HuH-7.5 (cell line): ENCODE data around the gene VSIG8.

Source experiments
- DNase-seq: peaks from one replicate; pipeline ENCODE4 v3.0.0; 2011; ENCODE audit warnings: low spot score

The VSIG8 gene

DNA sequence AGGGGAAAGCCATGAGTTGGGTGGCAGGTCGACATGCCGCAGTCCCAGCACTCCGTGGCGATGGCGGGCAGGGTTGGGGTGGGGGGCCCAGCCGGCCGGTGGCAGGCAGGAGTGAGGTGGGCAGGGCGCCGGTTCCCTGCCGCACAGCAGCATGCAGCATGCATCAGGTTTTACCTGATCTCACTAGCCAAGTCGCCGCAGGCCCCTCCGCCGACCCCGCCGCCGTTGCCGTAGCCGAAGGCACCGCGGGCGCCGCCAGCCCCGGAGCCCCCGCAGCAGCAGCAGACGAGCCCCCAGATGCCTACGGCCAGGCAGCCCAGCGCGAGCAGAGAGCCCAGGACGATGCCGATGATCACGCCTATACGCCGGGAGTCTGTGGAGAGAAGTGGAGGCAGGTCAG, 6.7 kb downstream of the VSIG8 start:
- no peak for DNase-seq

DNA sequence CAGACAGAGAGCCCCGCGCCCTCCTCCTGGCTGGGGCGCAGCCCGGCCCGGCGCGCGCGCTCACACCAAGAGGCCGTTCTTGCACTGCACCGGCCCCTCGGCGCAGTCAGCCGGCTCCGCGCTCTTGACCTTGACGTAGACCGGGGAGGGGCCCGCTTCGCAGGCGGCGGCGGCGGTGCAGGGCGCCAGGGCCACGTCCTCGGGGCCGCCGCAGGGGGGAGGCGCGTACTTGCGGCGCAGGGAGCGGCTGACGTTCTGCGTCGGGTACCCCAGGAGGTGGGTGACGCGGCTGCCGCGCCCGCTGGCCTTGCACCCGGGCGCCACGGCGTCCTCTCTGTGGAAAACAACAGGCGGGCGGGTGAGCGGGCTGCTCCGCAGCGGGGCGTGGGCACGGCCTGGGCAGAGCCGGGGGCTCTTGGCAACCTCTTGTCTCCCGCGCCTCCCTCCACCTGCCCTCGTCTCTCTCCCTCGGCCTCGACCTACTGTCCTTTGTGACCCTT, 7.7 kb downstream of the VSIG8 start:
- DNase-seq = peak; percentile 33

DNA sequence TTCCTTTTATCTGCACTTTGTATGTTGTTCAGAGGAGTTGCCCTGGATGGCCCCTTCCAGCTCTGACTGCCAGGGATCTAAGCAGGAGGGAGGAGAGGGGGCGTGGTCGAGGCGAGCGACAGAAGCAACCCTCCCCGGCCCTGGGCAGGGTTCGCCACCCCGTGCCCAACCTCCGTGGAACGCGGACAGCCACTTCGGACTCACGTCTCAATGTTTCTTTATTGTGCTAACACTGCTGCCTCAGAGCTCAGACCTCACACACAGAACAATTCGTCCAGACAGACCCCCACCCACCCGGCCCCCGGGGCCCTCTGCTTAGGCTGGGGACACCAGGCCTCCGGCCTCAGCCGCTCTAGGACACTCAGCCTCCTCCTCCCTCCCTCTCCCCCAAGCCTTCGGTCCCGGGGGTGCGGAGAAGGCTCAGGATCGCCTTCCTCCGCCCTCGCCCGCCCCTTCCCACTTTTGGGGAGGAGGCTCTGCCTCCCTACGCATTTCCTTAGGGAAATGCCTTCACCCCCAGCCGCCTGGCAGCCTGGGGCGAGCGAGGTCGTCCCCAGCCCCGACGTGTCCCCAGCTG, 8.3 kb downstream of the VSIG8 start:
- DNase-seq = no peak

DNA sequence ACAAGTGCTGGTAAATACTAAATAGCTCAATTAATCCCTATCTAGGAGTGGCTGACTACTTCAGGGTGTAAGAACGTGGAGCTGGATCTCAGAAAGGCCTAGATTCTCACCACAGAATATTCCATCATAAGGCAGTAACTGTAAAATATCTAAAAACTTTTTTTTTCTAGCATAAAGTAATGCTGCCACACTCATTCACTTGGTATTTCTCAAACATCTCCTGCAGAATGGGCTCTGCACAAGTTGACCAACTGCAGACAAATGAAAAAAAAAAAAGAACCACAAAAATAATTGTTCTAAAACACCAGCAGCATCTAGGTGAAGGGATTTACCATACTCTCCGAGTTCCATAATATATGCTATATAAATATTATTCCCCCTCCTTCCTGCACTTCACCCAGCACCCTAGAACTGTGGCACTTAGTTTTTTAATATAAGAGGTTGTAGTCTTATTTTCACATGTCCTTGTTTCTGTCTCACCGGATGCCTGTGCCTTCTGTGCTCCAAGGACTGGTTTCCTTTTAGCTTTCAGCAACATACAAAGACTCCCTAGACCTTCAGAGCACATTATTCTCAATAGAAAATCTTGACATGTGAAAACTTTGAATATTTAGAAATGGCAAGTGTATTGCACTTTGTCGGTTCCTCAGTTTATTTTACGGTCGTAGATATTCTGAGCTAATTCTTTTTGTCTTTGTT, 8.9 kb downstream of the VSIG8 start:
- no peak for DNase-seq

DNA sequence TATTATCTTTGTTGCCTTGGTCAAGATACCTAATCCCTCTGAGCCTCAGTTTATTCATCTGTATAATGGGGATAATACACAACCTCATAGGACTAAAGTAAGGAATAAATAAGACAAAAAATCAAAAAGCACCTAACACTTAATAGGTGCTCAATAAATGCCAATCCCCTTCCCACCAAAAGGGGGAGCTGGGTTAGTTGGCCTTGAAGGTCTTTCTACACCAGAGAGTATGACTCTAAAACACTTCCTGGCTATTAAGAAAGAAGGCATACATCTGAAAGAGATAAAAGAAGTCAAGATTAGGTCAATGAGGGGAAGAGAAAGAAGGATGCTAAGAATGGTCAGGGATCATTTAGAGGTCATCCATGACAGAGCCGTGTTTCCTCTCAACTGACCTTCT, 11.1 kb downstream of the VSIG8 start:
- DNase-seq = no peak

DNA sequence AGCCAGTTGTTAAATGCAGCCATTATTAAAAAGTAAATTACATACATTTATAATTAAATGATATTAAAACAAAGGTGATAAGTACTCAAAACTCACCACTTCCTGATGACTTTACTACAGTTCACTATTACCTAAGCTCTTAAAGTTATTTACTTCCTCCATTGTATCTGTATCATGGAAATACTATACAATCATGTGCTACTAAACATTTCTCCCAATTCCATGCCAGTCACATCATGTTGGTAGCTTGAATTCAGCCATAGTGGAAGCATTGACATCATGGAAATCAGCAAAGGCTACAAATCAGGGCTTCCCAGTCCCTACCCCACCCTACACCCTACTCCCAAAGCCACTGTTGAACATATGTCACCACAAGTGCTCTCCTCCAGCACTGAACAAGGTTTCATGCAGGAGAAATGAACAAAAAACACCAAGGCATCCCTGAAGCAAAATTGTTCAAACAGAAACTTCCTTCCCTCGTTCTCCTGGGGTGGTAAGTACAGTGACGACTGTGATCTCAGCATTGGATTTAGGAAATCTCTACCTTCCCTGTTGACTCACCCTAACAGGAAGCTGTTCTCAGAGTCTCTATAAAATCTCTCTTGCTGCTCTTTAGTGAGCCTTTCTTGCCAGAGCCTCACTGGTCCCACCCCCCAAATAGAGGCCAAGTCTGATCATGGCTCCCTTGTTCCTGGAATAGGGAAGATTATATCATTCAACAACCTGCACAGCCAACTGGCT, 12.7 kb downstream of the VSIG8 start:
- DNase-seq = no peak

DNA sequence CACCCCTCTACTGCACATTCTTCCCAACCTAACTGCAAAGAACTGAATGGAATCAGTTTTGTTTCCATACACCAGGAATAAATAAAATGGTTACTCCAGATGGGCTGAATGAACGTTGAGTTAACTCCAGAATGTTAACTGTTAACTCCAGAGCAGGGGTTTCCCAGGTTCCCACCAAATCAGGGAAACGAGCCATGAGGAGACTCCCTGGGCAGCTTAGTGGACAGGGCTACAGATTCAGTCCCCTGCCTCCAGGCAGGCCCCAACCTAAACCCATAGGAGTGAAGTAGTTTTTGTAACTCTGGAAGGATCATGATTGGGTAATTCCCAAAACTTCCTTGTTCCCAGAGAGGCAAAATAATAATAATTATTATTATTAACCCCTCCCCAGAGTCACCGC, 14.1 kb downstream of the VSIG8 start:
- DNase-seq = no peak

DNA sequence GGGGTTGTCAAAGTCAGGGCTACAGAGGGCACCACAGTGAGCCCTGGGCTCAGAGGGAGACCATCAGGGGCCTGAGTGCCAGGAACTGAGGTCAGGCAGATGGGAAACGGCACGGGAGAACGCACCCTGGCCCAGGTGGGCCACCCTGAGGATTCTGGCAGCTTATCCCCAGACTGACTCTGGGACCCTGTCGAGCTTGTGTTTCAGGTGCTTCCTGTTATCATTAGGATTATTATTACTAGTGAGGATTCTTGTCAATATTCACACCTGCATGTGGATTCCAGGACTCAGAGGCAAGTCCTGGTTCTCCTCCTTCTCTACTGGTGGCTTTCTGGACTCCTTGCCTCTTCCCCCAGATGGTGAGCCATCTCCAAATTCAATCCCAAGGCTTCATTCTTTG, 15.2 kb downstream of the VSIG8 start:
- DNase-seq = no peak

DNA sequence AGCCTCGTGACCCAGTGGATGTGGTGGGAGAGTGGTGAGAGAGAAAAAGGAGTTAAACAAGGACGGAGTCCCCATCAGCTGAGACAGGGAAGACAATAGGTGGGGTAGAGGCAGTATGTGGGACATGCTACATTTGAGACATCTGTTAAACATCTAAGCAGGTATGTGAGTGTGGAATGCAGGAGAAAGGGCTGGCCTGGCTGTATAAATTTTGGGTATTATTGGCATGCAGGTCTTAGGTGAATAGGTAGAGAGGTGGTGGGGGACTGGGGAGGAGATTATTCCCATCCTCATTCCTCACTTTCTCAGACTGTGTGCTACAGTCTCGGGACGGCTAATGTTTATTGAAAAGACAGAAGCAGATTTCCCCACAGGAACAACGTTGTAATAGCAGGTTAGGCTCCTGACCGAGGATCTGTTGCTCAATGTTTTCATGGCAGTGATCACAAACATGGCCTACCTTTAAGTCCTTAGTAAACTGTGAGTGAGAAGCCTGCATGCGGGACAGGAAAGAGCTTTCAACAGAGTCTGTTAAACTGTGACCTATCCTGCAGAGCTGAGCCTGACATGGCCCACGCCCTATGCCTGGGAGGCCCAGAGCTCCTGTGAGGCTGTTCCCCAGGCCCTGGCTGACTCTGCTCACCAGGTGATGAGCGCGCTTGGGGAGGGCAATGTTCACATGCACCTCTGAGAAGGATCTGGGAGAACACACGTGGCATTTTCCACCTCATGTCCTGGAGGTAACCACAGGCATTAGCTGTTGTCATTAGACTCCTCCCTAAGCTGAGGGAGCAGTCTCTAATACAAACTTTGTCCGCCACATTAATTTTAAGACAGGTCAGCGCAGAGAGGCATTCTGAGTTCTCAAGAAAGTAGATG, 16.5 kb downstream of the VSIG8 start:
- DNase-seq = no peak

DNA sequence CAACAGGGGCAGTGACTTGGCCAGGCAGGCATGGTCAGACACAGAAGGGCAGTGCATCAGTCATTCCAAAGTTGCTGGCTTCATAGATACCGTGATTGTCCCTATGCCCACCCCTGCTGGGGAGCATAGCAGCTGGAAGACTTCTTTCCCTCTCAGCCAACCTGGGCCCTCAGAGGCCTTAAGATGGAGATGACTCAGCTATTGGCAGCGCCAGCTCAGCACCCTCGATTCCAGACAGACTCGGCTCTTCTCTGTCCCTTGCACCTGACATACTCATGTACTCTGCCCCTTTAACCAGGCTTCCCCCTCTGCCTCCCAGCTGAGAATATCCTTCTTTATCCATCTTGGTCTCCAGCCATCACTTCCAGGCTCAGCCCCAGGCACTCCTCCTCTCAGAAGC, 19.0 kb downstream of the VSIG8 start:
- no peak for DNase-seq

DNA sequence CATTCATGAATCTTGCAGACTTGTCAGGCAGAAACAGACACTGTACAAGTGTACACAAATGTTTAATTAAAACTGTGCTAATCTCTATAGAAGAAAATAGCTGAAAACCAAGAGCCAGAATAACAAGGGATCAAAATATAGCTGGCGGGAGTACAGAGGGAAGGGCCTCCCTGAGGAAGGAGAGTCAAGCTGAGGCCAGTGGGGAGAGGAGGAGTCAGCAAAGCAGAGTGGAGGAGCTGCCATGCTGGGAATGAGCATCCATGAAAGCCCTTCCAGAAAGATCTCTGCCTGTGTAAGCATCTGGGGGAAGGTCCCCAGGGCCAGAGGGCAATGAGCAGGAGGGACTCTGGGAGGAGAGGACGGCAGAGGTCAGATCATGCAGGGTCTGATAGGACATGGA, 20.7 kb downstream of the VSIG8 start:
- no peak for DNase-seq

DNA sequence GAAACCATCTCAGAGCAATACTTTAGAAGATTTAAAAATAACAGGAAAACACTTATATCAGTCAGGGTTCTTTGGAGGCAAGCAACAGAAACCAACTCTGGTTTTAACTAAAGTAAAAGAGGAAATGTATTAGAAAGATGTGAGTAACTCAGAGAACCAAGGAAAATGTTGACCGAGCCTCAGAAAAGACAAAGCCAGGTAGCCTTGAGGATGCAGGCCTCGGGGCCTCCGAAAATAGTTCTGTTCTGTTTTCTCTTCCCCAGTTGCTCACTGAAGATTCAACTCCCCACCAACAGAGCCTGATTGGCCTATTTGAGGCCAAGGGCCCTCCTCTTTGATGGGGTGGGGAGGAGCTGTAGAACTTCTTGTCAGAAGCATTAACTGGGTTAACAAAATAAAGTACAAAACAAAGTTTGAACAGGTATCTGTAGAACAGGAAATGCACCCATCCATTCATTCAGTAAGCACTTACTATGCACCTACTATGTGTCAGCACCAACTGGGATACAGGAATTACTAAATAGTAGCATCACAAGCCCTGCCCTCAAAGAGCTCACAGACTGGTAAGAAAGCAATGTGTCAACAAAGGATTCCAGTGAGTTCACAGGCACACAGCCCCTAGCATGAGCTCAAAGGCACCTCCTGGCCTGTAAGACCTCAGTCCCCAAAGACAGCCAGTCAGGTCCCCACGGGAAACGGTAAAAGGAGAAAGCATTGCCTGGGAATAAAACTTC, 23.2 kb downstream of the VSIG8 start:
- DNase-seq = no peak

DNA sequence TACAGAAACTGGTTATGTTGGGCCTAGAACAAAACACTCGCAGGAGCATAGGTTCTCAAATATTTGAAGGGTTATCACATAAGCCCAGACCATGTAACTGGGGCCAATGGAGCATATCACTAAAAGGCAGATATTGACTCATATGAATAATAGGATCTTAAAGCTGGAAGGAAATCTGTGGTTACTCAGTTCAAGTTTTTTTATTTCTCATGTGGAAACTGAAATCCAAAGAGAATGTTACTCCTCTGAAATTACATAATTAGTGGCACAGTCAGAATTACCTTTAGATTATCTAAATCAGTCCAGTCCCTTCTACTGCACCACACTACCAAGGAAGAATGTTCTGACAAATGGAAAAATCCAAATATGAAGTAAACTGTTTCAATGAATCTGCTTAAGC, 23.7 kb downstream of the VSIG8 start:
- DNase-seq = no peak

DNA sequence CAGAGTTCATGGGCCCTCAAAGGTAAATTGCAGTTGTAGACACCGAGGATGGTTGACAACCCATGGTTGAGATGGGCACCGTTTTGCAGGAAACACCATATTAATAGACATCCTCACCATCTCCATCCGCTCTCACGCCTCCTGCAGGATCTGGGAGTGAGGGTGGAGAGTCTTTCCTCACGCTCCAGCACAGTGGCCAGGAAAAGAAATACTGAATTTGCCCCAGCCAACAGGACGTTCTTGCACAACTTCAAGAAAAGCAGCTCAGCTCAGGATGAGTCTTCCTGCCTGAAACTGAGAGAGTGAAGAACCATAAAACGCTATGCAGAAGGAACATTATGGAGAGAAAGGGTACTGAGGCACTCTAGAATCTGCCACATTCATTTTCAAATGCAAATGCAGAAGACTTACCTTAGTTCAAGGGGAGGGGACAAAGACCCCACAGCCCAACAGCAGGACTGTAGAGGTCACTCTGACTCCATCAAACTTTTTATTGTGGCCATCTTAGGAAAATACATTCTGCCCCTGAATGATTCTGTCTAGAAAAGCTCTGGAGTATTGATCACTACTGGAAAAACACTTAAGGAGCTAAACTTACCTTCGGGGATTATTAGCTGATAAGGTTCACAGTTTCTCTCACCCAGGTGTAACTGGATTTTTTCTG, 26.5 kb downstream of the VSIG8 start:
- DNase-seq = no peak

DNA sequence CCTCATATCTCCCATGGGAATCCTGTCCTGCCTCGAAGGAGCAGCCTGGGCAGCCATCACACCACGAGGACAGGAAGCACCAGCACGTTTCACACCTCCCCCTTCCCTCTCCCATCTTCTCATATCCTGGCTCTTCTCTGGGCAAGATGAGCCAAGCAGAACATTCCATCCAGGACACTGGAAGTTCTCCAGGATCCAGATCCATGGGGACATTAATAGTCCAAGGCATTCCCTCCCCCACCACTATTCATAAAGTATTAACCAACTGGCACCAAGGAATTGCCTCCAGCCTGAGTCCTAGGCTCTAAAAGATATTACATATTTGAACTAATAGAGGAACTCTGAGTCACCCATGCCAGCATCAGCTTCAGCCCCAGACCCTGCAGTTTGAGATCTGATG, 27.1 kb downstream of the VSIG8 start:
- DNase-seq = no peak

DNA sequence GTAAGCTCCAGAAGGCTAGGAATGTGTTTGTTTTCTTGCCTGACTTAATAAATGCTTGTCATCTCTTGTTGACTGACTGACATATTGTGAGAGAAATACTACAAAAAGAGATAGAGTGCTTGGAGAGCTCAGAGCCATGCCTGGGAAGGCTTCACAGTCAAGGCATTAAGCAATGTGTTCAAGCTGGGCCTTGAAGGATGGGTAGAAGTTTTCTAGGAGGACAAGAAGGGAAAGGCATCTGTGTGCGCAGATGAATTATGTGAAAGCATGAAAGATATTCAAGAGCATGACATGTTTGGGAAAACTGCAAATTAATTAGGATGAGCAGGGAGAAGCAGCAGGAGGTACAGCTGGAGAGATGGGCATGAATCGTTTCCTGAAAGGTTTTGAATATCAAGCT, 30.1 kb downstream of the VSIG8 start:
- DNase-seq = no peak

DNA sequence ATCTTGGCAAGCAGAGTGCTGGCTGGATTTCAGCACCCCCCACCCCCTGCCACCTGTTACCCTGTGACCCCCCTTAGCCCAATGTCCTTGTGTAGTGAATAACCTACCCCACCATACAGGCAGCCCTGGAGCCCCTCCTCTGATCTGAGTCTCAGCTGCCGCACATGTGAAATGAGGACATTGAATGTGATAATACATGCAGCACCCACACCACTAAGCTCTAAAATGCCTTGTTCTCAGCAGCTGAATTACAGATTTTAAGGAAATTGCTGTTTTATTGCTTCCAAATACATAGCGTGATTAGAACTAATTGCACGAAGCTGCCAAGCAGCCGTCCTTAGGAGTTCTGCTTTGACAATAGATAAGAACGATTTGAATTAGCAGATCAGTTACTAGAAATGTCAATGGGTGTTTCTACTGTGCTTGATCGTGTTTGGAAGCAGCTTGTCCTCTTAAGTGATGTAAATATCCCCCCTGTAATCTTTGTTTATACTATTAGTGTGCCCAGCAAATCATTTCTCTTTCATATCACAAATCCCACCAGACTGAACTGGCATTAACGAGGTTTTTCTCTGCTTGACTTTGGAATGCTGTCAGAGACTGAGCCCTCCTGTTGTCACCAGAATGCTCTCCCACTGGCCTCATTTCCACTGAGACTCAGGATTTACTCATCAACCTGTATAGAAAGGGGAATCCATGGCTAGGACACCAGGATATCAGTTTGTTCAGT, 30.9 kb downstream of the VSIG8 start:
- no peak for DNase-seq

DNA sequence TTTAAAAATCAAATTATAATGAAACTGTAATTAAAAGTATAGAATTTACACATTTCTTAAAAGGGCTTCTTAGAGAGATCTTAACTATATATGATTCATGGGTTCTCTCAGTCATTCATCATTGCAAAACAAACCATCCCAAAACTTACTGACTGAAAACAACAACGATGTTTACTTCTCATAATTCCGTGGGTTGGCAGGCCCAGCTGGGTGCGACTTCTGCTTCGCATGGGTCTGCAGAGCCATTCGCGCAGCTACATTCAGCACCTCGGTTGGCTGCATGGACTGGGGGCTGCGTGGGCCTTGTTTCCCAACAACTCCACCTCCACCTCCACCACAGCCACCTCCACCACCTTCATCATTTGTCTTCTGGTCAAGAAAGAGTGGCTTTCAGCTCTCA, 31.7 kb downstream of the VSIG8 start:
- DNase-seq = no peak

DNA sequence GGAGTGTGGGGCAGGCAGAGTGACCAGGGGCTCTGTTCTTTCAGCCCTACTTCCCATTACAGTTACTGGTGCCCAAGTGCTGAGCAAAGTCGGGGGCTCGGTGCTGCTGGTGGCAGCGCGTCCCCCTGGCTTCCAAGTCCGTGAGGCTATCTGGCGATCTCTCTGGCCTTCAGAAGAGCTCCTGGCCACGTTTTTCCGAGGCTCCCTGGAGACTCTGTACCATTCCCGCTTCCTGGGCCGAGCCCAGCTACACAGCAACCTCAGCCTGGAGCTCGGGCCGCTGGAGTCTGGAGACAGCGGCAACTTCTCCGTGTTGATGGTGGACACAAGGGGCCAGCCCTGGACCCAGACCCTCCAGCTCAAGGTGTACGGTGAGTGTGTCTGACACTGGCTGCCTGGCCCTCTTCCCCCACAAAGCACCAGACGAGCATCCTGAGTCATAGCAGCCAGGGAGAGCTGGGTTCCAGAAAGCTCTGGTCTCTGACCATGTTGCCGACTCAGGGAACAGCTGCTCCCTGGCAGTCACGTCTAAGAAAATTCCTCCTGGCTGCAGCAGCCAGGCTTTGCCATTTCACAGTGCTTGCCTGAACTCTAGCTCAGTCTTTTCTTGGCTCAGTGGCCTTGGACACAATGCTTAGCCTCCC, 32.5 kb downstream of the VSIG8 start:
- no peak for DNase-seq

DNA sequence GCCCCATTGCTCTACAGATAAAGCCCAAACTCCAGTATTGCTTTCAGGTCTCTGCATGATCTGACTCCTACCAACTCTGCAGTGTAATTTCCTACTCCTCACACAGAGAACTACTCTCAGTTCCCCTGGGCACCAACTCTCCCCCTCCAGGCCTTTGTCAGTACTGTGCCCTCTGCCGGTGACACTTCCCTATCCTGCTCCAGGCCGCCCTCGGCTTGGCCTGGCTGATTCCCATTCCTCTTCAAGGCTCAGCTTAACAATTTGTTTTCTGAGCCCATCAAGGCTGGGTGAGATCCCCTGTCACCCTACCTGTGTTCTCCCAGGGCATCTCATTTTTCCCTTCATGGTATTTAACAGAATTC, 33.2 kb downstream of the VSIG8 start:
- peak; percentile 49 for DNase-seq
